A549 treated with ZK216348 at 1 μM for 4 hours (cell line): ENCODE measurements around the gene GNG5. TPM values are rescaled to one million over a fixed set of nuclear protein-coding genes. Genes with fewer than 3 reads are reported as not detected.

Experiments used
- total RNA-seq: library from RNA; stranded (reverse); fragments of 200-300 nt; extraction: Qiagen RNA extraction; gene quantifications from 5 replicates; pipeline ENCODE4 v1.2.3, GENCODE V29; 2022; ENCODE audit warnings: low read depth

Gene GNG5
- total RNA-seq = 158 to 190 TPM (median 169 TPM) in 5 replicates

GRCh38 chr1:84506002-84506728 lies at the start of gene GNG5, which contains the start of gene SPATA1:
TSS of gene GNG5 (minus strand) at chr1:84506581. CDS start at chr1:84506091, 490 bp downstream.
TSS of gene SPATA1 (plus strand) at chr1:84506386. CDS start at chr1:84516360, 9,974 bp downstream.

GRCh38 chr1:84478876-84479868 lies 27.2 kb downstream of the GNG5 start, which contains the start of gene RPF1:
TSS of gene RPF1 (plus strand) at chr1:84479266. CDS start at chr1:84479282, 16 bp downstream.

Other genes starting within 250 kb of the GNG5 start
- gene SAMD13, start 204.9 kb downstream of the GNG5 start, total RNA-seq = 0.19 to 1.1 TPM (median 0.53 TPM) in 5 replicates
- not detected in 5 replicates for gene DNASE2B, start 108.1 kb downstream of the GNG5 start, total RNA-seq
- 28.1 to 40.2 TPM (median 29.5 TPM) in 5 replicates for gene RPF1, start 27.3 kb downstream of the GNG5 start, total RNA-seq
- 0.75 to 2.3 TPM (median 1.1 TPM) in 4 of 5 replicates, not detected in the other for gene SPATA1, start 195 bp downstream of the GNG5 start, total RNA-seq
- 3.3 to 7.3 TPM (median 6.0 TPM) in 5 replicates for gene CTBS, start 67.9 kb upstream of the GNG5 start, total RNA-seq
- gene SSX2IP, start 183.9 kb upstream of the GNG5 start, total RNA-seq = 8.0 to 16.1 TPM (median 13.6 TPM) in 5 replicates